HepG2 (cell line): Measurements from ENCODE around the gene GIPC3. TPM values are rescaled to one million over a fixed set of nuclear protein-coding genes. Genes with fewer than 3 reads are reported as not detected.

Source experiments
- ATAC-seq: fragments of 200-7000 bp; cut with Tn5 transposase; 3 replicates; pipeline ENCODE4 v1.9.1; 2020; ENCODE audit warnings: mild to moderate bottlenecking, moderate library complexity
- BruUV-seq: library from RNA; stranded (reverse); fragments of 400-500 nt; replicated peaks from 2 replicates; lab custom pipeline; 2021; lab: Mats Ljungman, UMichigan
- CTCF ChIA-PET: fragments of 300-600 bp; formaldehyde crosslinking; extraction: SDS; loops from one replicate; lab custom pipeline; 2021; ENCODE audit warnings: low total read pairs, inconsistent platforms, low intra/inter-chr PET ratio; lab: Yijun Ruan, JAX
- POLR2A ChIA-PET: fragments of 350-600 bp; sonication (Branson Sonifier 250); formaldehyde crosslinking; loops from one replicate; lab custom pipeline; 2020; ENCODE audit warnings: antibody characterized with exemption, inconsistent platforms; lab: Yijun Ruan, JAX
- DNase-seq: peaks from one replicate; pipeline ENCODE4 v3.0.0-alpha.2; 2015; ENCODE audit warnings: low spot score
- FAIRE-seq: peaks from 3 replicates; lab custom pipeline; 2011; peaks lifted over from hg19 to GRCh38; lab: Jason Lieb, UNC
- H2AFZ ChIP-seq: one replicate; pipeline ENCODE4 v1.6.1; 2011; ENCODE audit warnings: low read length, inconsistent platforms
- H3K27ac ChIP-seq: fragments of 300-600 bp; 3 replicates; pipeline ENCODE4 v1.8.0; 2011; ENCODE audit warnings: mixed run types, mild to moderate bottlenecking, mixed read lengths, low read length, inconsistent platforms; ENCODE audit not compliant: insufficient read depth; ENCODE audit errors: extremely low read length
- H3K27me3 ChIP-seq, 2 experiments: fragments of 200-600 bp in 1 of 2; 2 replicates in 1 of 2; 3 replicates in 1 of 2; pipeline versions ENCODE4 v1.6.0 to v1.8.0; 2011; ENCODE audit warnings: low read length in 2 of 2, mild to moderate bottlenecking in 2 of 2, moderate library complexity in 2 of 2, inconsistent platforms in 1 of 2; ENCODE audit not compliant: insufficient read depth in 2 of 2, control insufficient read depth in 1 of 2
- H3K36me3 ChIP-seq, 2 experiments: fragments of 200-600 bp in 1 of 2; replicated peaks in 1 of 2; 2 replicates in 1 of 2; 3 replicates in 1 of 2; pipeline versions ENCODE4 v1.5.1 to v1.8.0; 2011; ENCODE audit warnings: low read length in 2 of 2, inconsistent platforms in 1 of 2; ENCODE audit not compliant: insufficient read depth in 2 of 2, control insufficient read depth in 1 of 2
- H3K4me1 ChIP-seq: 2 replicates; pipeline ENCODE4 v1.5.1; 2012; ENCODE audit warnings: low read length, inconsistent platforms; ENCODE audit not compliant: insufficient read depth
- H3K4me2 ChIP-seq: 2 replicates; pipeline ENCODE4 v1.6.0; 2011; ENCODE audit warnings: low read depth, low read length, inconsistent platforms
- H3K4me3 ChIP-seq, 3 experiments: fragments of 200-600 bp in 1 of 3; sonication (generic), shearing (Covaris generic) in 1 of 3; replicated peaks in 1 of 3; 2 replicates each; pipeline ENCODE4 v1.5.1; 2011 to 2016; ENCODE audit warnings: low read length in 3 of 3, inconsistent platforms in 2 of 3, low read depth in 2 of 3, mild to moderate bottlenecking in 2 of 3, control low read depth in 1 of 3, mixed read lengths in 1 of 3; ENCODE audit not compliant: insufficient read depth in 1 of 3
- H3K79me2 ChIP-seq: one replicate; pipeline ENCODE4 v1.6.1; 2011; ENCODE audit warnings: low read length, inconsistent platforms; ENCODE audit not compliant: insufficient read depth
- H3K9ac ChIP-seq: 2 replicates; pipeline ENCODE4 v1.6.0; 2011; ENCODE audit warnings: mild to moderate bottlenecking, low read depth, low read length, inconsistent platforms; ENCODE audit not compliant: insufficient read depth
- H3K9me3 ChIP-seq: 2 replicates; pipeline ENCODE4 v1.5.1; 2012; ENCODE audit warnings: mild to moderate bottlenecking, low read length
- H4K20me1 ChIP-seq: 2 replicates; pipeline ENCODE4 v1.6.0; 2011; ENCODE audit warnings: inconsistent platforms, mild to moderate bottlenecking, low read length, moderate library complexity; ENCODE audit not compliant: insufficient read depth
- ADNP ChIP-seq: sonication (generic); formaldehyde crosslinking; IDR thresholded peaks from 2 replicates; pipeline ENCODE4 v1.4.0; 2020; ENCODE audit warnings: missing genetic modification reagents
- CHD4 ChIP-seq: fragments of 200-600 bp; sonication (generic); IDR thresholded peaks from 2 replicates; pipeline ENCODE4 v1.7.0; 2017; ENCODE audit warnings: mild to moderate bottlenecking, low read length, borderline replicate concordance
- CREBL2 ChIP-seq: sonication (generic); formaldehyde crosslinking; IDR thresholded peaks from 2 replicates; pipeline ENCODE4 v1.8.1; 2023; ENCODE audit warnings: missing genetic modification reagents, mild to moderate bottlenecking, borderline replicate concordance
- GMEB2 ChIP-seq: IDR thresholded peaks from 2 replicates; pipeline ENCODE4 v1.6.1; 2016; ENCODE audit warnings: missing biosample characterization, missing genetic modification reagents, low read depth
- HNRNPL ChIP-seq: fragments of 200-400 bp; formaldehyde crosslinking; IDR thresholded peaks from 2 replicates; pipeline ENCODE4 v1.6.1; 2017; ENCODE audit warnings: mild to moderate bottlenecking, low read depth, low read length
- KDM1A ChIP-seq: IDR thresholded peaks from 2 replicates; pipeline ENCODE4 v1.6.1; 2016; ENCODE audit warnings: missing compliant biosample characterization
- MEF2D ChIP-seq: sonication (generic); formaldehyde crosslinking; IDR thresholded peaks from 2 replicates; pipeline ENCODE4 v1.5.1; 2020; ENCODE audit warnings: mild to moderate bottlenecking, missing genetic modification reagents
- MEIS1 ChIP-seq: sonication (generic); formaldehyde crosslinking; IDR thresholded peaks from 2 replicates; pipeline ENCODE4 v1.9.0; 2021; ENCODE audit warnings: mild to moderate bottlenecking, missing genetic modification reagents, moderate library complexity, borderline replicate concordance
- NFRKB ChIP-seq: fragments of 450-650 bp; IDR thresholded peaks from 2 replicates; pipeline ENCODE4 v1.6.1; 2017
- NR2F1 ChIP-seq, 2 experiments: fragments of 450-650 bp in 1 of 2; formaldehyde crosslinking in 1 of 2; IDR thresholded peaks; 2 replicates each; pipeline versions ENCODE4 v1.5.0 to v1.6.1; 2016 to 2020; ENCODE audit warnings: mild to moderate bottlenecking in 1 of 2, missing compliant biosample characterization in 1 of 2, missing genetic modification reagents in 1 of 2, moderate library complexity in 1 of 2
- PAX8 ChIP-seq: sonication (generic); formaldehyde crosslinking; IDR thresholded peaks from 2 replicates; pipeline ENCODE4 v1.8.0; 2022; ENCODE audit warnings: mild to moderate bottlenecking, missing genetic modification reagents, borderline replicate concordance
- RCOR2 ChIP-seq: IDR thresholded peaks from 2 replicates; pipeline ENCODE4 v1.6.1; 2016; ENCODE audit warnings: missing biosample characterization, missing genetic modification reagents
- RNF219 ChIP-seq: sonication (generic); formaldehyde crosslinking; IDR thresholded peaks from 2 replicates; pipeline ENCODE4 v1.5.0; 2020; ENCODE audit warnings: mild to moderate bottlenecking, missing genetic modification reagents
- ZBTB10 ChIP-seq: sonication (generic); formaldehyde crosslinking; IDR thresholded peaks from 2 replicates; pipeline ENCODE4 v1.4.0; 2020; ENCODE audit warnings: missing genetic modification reagents, borderline replicate concordance
- ZBTB42 ChIP-seq: sonication (generic); formaldehyde crosslinking; IDR thresholded peaks from 2 replicates; pipeline ENCODE4 v1.5.0; 2020; ENCODE audit warnings: mild to moderate bottlenecking, missing genetic modification reagents
- ZMYM2 ChIP-seq: sonication (generic); formaldehyde crosslinking; IDR thresholded peaks from 2 replicates; pipeline ENCODE4 v1.8.0; 2022; ENCODE audit warnings: mild to moderate bottlenecking, missing genetic modification reagents
- ZMYM3 ChIP-seq: sonication (generic); formaldehyde crosslinking; IDR thresholded peaks from 2 replicates; pipeline ENCODE4 v1.5.1; 2020; ENCODE audit warnings: mild to moderate bottlenecking, missing genetic modification reagents
- ZNF431 ChIP-seq: sonication (generic); formaldehyde crosslinking; IDR thresholded peaks from 2 replicates; pipeline ENCODE4 v1.9.0; 2022; ENCODE audit warnings: missing genetic modification reagents, low read depth, mild to moderate bottlenecking, borderline replicate concordance
- ZNF607 ChIP-seq: sonication (generic); formaldehyde crosslinking; IDR thresholded peaks from 2 replicates; pipeline ENCODE4 v1.5.1; 2020; ENCODE audit warnings: missing genetic modification reagents, mild to moderate bottlenecking, borderline replicate concordance
- WGBS: methylation state at CpG from one replicate; pipeline ENCODE4 v1.1.6; 2017; ENCODE audit warnings: low lambda C conversion rate; 5-methylcytosine and 5-hydroxymethylcytosine counted together
- in situ Hi-C: cut with HindIII; loops from 2 replicates; pipeline ENCODE4 v1.10.0; 2017; ENCODE audit warnings: low pct_unique_long_range_greater_than_20kb; ENCODE audit not compliant: extremely low pct_ligation_motif_present
- intact Hi-C: fragments of 100-400 bp; cut with micrococcal nuclease; formaldehyde crosslinking; loops from one replicate; pipeline ENCODE4 v1.10.0; 2022; ENCODE audit not compliant: unreplicated experiment
- polyA plus RNA-seq, 8 experiments: library from polyadenylated mRNA; depleted of rRNA in 3 of 8; stranded (reverse) in 7 of 8; unstranded in 1 of 8; fragments of >200 nt; fragmentation: Illumina TruSeq in 4 of 8; extraction: Trizol in 4 of 8; gene quantifications; 2 replicates each; pipeline versions ENCODE4 v1.2.1 to v1.2.3, GENCODE V29; 2011 to 2016; ENCODE audit warnings: low read depth in 4 of 8, missing spikeins in 1 of 8, mixed read lengths in 1 of 8; ENCODE audit not compliant: insufficient read depth in 1 of 8
- total RNA-seq, 5 experiments: library from RNA; depleted of rRNA; stranded (reverse); fragments of >200 nt; fragmentation: Illumina TruSeq; extraction: Trizol; gene quantifications; 2 replicates each; pipeline ENCODE4 v1.2.3, GENCODE V29; 2016; ENCODE audit warnings: low read depth in 1 of 5

GIPC3 gene
- total and polyA plus RNA-seq, 2 of the 13 experiments (the other 11 are each of a cell fraction or from before 2014, with no cell fraction given): 0.05 TPM; not detected in 1

GRCh38 chr19:3627351-3627723, 42.1 kb downstream of the GIPC3 start:
- Histone ChIP-seq H3K79me2 (peaks cover 20% of the 10 kb centered on the region), H4K20me1 (peaks cover 8% of the 10 kb centered on the region; the same call in 1 of the 2 replicates), H3K27me3 (no peaks in the 10 kb centered on the region; a peak in 1 of 5 replicates), H3K9ac (peak overlapping the region; percentile 90; the same call in 1 of the 2 replicates), H3K9me3 (no peaks in the 10 kb centered on the region), H3K4me2 (peak overlapping the region; percentile 90), H3K36me3 (peaks cover 3 to 8% of the 10 kb centered on the region in 2 experiments; a peak in 2 of 5 replicates), H3K27ac (no peak overlapping the region), H3K4me3 (peak overlapping the region in 1 of 3 experiments; percentile 17; a peak in 1 of 6 replicates), H2AFZ (no peak overlapping the region), H3K4me1 (peaks cover 18% of the 10 kb centered on the region)
- WGBS: 62% methylated on average over 7 of the region's 7 CpGs
- ChIA-PET POLR2A (interaction anchor here (1.0 kb wide), 2 partner anchors 19 to 135 kb away, joined by 3 to 6 read pairs; partner anchors contain the start of gene MRPL54), CTCF (no interaction called here)
- FAIRE-seq (no peak), ATAC-seq (no peak), DNase-seq (no peak)
- intact Hi-C loops: loop anchor here (5.0 kb wide), 1 partner anchor 715 kb away; the partner anchor contains the start of gene MPND
- in situ Hi-C loops: no loop called here
- BruUV-seq: no TSS peak
- TF ChIP-seq ZMYM2 (CRISPR knock-in tag) (0 out of 2 replicates have a peak, but pooled peaks have one; percentile 49), MEIS1 (CRISPR knock-in tag) (no peak), NFRKB (no peak), ZNF607 (no peak), ZBTB10 (CRISPR knock-in tag) (no peak), RCOR2 (CRISPR knock-in tag) (peak; percentile 66; the same call in 1 of the 2 replicates), ZBTB42 (CRISPR knock-in tag) (no peak), RNF219 (CRISPR knock-in tag) (no peak), ZMYM3 (CRISPR knock-in tag) (peak; percentile 99), KDM1A (CRISPR knock-in tag) (peak; percentile 92), NR2F1 (CRISPR knock-in tag; IDR thresholded peaks at IDR 0.05) (peak in 1 of 2 experiments; percentile 22; a peak in 1 of 4 replicates), GMEB2 (CRISPR knock-in tag) (no peak), CREBL2 (CRISPR knock-in tag) (no peak), MEF2D (CRISPR knock-in tag) (peak; percentile 4; the same call in 1 of the 2 replicates), ADNP (peak; percentile 85), CHD4 (peak; percentile 100), HNRNPL (no peak), PAX8 (no peak), ZNF431 (CRISPR knock-in tag) (no peak)
